Glutamatergic neuron (in vitro differentiated cells): ENCODE data around the gene PALLD. TPM values are rescaled to one million over a fixed set of nuclear protein-coding genes. Genes with fewer than 3 reads are reported as not detected.

ENCODE experiments used
- DNase-seq: peaks from one replicate; pipeline ENCODE4 v3.0.0; 2022
- H3K27ac Mint-ChIP-seq: one replicate; pipeline ENCODE4 v1.8.0; 2020; ENCODE audit warnings: mild to moderate bottlenecking, mixed read lengths, inconsistent platforms; ENCODE audit not compliant: unreplicated experiment
- H3K27me3 Mint-ChIP-seq: one replicate; pipeline ENCODE4 v1.8.0; 2020; ENCODE audit warnings: mild to moderate bottlenecking, moderate library complexity, mixed read lengths, inconsistent platforms; ENCODE audit not compliant: unreplicated experiment
- H3K36me3 Mint-ChIP-seq: one replicate; pipeline ENCODE4 v1.8.0; 2020; ENCODE audit warnings: mild to moderate bottlenecking, mixed read lengths, inconsistent platforms; ENCODE audit not compliant: unreplicated experiment
- H3K4me1 Mint-ChIP-seq: one replicate; pipeline ENCODE4 v1.8.0; 2020; ENCODE audit warnings: mild to moderate bottlenecking, low read depth, mixed read lengths, inconsistent platforms; ENCODE audit not compliant: unreplicated experiment
- H3K4me3 Mint-ChIP-seq: one replicate; pipeline ENCODE4 v1.8.0; 2020; ENCODE audit warnings: mild to moderate bottlenecking, mixed read lengths, inconsistent platforms; ENCODE audit not compliant: unreplicated experiment
- H3K9me3 Mint-ChIP-seq: one replicate; pipeline ENCODE4 v1.8.0; 2020; ENCODE audit warnings: mild to moderate bottlenecking, moderate library complexity, mixed read lengths, inconsistent platforms; ENCODE audit not compliant: unreplicated experiment
- CTCF ChIP-seq: fragments of 200-600 bp; sonication (generic); IDR thresholded peaks from one replicate; pipeline ENCODE4 v1.5.0; 2021; ENCODE audit not compliant: partially characterized antibody, unreplicated experiment
- total RNA-seq: library from RNA; stranded (reverse); fragmentation: NEBNext Ultra II Directional; extraction: Animal tissue kit (Norgen Biotek cat#: 25700); gene quantifications from one replicate; pipeline ENCODE4 v1.2.1, GENCODE V29; 2021; ENCODE audit not compliant: unreplicated experiment

Gene PALLD
- total RNA-seq, 1 donor from 2014 or later: 37.5 TPM

- no peak for TF ChIP-seq CTCF
- Mint-ChIP-seq H3K36me3 (no peaks in the 10 kb centered on the region), H3K4me3 (no peak overlapping the region), H3K27ac (no peak overlapping the region), H3K4me1 (peaks cover 31% of the 10 kb centered on the region), H3K9me3 (peaks cover 2% of the 10 kb centered on the region), H3K27me3 (no peaks in the 10 kb centered on the region)
- no peak for DNase-seq
These were observed 163.1 kb downstream of the PALLD start for GRCh38 chr4:168659741-168660465.

- no peak for TF ChIP-seq CTCF
- Mint-ChIP-seq H3K36me3 (no peaks in the 10 kb centered on the region), H3K9me3 (peaks cover 2% of the 10 kb centered on the region), H3K27me3 (peaks cover 1% of the 10 kb centered on the region), H3K4me3 (no peak overlapping the region), H3K27ac (no peak overlapping the region), H3K4me1 (peaks cover 13% of the 10 kb centered on the region)
- DNase-seq: no peak
These were observed 165.6 kb downstream of the PALLD start for GRCh38 chr4:168662297-168662984.

- no peaks in the 10 kb centered on the region for H3K36me3 Mint-ChIP-seq
- no peak for TF ChIP-seq CTCF
- H3K27ac Mint-ChIP-seq: no peak overlapping the region
- peaks cover 1% of the 10 kb centered on the region for H3K27me3 Mint-ChIP-seq
- DNase-seq: no peak
- no peak overlapping the region for H3K4me3 Mint-ChIP-seq
- no peaks in the 10 kb centered on the region for H3K9me3 Mint-ChIP-seq
- H3K4me1 Mint-ChIP-seq: peaks cover 11% of the 10 kb centered on the region
These were observed 167.5 kb downstream of the PALLD start for GRCh38 chr4:168664242-168664891.

- Mint-ChIP-seq H3K27me3 (peaks cover 1% of the 10 kb centered on the region), H3K4me1 (peaks cover 6% of the 10 kb centered on the region), H3K9me3 (no peaks in the 10 kb centered on the region), H3K36me3 (no peaks in the 10 kb centered on the region), H3K27ac (no peak overlapping the region), H3K4me3 (no peak overlapping the region)
- no peak for DNase-seq
- TF ChIP-seq CTCF: no peak
These were observed 169.7 kb downstream of the PALLD start for GRCh38 chr4:168666531-168666930.

GRCh38 chr4:168667376-168667775 is 170.5 kb downstream of the PALLD start:
- Mint-ChIP-seq H3K4me3 (no peak overlapping the region), H3K27me3 (peaks cover 1% of the 10 kb centered on the region), H3K36me3 (no peaks in the 10 kb centered on the region), H3K4me1 (peaks cover 6% of the 10 kb centered on the region), H3K27ac (no peak overlapping the region), H3K9me3 (no peaks in the 10 kb centered on the region)
- no peak for DNase-seq
- TF ChIP-seq CTCF: no peak
